Breast epithelium (tissue), 4 donors: ENCODE measurements around the gene CNIH1. TPM values are rescaled to one million over a fixed set of nuclear protein-coding genes. Genes with fewer than 3 reads are reported as not detected.

Experiments used
- DNase-seq, 2 donors: peaks; one replicate each; pipeline ENCODE4 v3.0.0-alpha.2; 2019; ENCODE audit warnings: low spot score in 2 of 2
- H3K27ac ChIP-seq, 2 donors: fragments of 200-600 bp; sonication (generic) in 1 of 2; one replicate each; pipeline ENCODE4 v1.5.1; 2016 to 2019; ENCODE audit warnings: mild to moderate bottlenecking in 1 of 2
- H3K27me3 ChIP-seq, 2 donors: fragments of 200-600 bp; sonication (generic) in 1 of 2; one replicate each; pipeline versions ENCODE4 v1.5.1 to v1.6.0; 2017 to 2019; ENCODE audit warnings: control low read depth in 1 of 2, mild to moderate bottlenecking in 1 of 2
- H3K36me3 ChIP-seq: fragments of 200-600 bp; one replicate; pipeline ENCODE4 v1.5.1; 2019
- H3K4me1 ChIP-seq, 2 donors: fragments of 200-600 bp; sonication (generic); one replicate each; pipeline ENCODE4 v1.5.1; 2016 to 2019; ENCODE audit warnings: control low read depth in 1 of 2
- H3K4me3 ChIP-seq, 3 donors: fragments of 200-600 bp; sonication (generic); 1 replicate in 2 of 3; 2 replicates in 1 of 3; pipeline ENCODE4 v1.5.1; 2016 to 2019; ENCODE audit warnings: mild to moderate bottlenecking in 3 of 3, moderate library complexity in 2 of 3
- H3K9me3 ChIP-seq, 2 donors: fragments of 200-600 bp; sonication (generic) in 1 of 2; one replicate each; pipeline ENCODE4 v1.5.1; 2016 to 2019; ENCODE audit warnings: control low read depth in 1 of 2
- POLR2A ChIP-seq: fragments of 450-650 bp; IDR thresholded peaks from one replicate; pipeline ENCODE4 v1.6.1; 2016; ENCODE audit warnings: antibody characterized with exemption, mild to moderate bottlenecking, moderate library complexity
- POLR2AphosphoS5 ChIP-seq, 3 donors: sonication (generic); formaldehyde crosslinking; IDR thresholded peaks; one replicate each; pipeline ENCODE4 v1.6.1; 2017; ENCODE audit warnings: antibody characterized with exemption in 3 of 3
- intact Hi-C: fragments of 100-400 bp; cut with DNase I; formaldehyde crosslinking; loops from one replicate; pipeline ENCODE4 v1.15.1; 2023; ENCODE audit warnings: low total_unique reads
- total RNA-seq, 3 donors: library from RNA; depleted of rRNA; stranded (reverse); fragments of >200 nt; gene quantifications; one replicate each; pipeline ENCODE4 v1.1.0, GENCODE V29; 2016
- TF ChIP-seq, protein P1 (sequence below), 3 donors: fragments of 450-650 bp; IDR thresholded peaks; one replicate each; pipeline ENCODE4 v1.5.1; 2016 to 2017; ENCODE audit warnings: antibody characterized with exemption in 3 of 3, mild to moderate bottlenecking in 3 of 3, moderate library complexity in 3 of 3

Gene CNIH1
- total RNA-seq, 3 donors from 2014 or later: 120 to 200 (median 146) TPM

DNA sequence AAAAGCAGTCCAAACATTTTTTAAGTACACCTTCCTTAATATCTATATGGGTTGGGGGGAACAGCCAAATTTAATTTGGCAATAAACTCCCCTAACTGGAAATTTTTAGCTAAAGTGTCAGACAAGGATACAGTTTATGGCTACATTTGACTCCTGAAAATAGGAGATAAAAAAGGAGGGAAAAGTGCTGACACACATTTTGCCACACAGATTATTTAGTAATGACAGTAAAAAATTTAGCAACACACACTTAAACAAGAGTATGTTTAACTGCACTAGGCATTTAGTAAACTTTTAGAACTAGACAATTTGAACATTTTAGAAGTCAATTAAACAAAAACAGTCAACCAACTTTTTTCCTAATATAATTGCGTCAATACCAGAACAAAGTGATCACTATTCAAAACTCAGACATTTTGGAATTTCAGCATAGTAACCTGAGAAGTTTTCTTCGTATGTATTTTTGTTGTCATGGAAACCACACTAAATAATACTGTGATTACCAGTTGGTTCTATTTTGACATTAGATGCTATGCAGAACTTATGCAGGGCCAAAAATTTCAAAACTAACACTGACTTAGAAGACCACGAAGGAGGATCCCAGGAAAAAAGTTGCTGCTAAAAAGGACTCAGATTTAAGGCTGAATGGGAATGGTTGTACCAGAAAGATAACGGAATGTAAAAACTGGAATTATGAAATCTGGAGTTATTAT lies 34.2 kb upstream of the CNIH1 start:
- Histone ChIP-seq H3K4me1 (no peaks in the 10 kb centered on the region), H3K27me3 (no peaks in the 10 kb centered on the region), H3K9me3 (no peaks in the 10 kb centered on the region), H3K36me3 (no peaks in the 10 kb centered on the region), H3K4me3 (no peak overlapping the region), H3K27ac (no peak overlapping the region)
- TF ChIP-seq POLR2A: no peak
- TF ChIP-seq, protein P1, sequence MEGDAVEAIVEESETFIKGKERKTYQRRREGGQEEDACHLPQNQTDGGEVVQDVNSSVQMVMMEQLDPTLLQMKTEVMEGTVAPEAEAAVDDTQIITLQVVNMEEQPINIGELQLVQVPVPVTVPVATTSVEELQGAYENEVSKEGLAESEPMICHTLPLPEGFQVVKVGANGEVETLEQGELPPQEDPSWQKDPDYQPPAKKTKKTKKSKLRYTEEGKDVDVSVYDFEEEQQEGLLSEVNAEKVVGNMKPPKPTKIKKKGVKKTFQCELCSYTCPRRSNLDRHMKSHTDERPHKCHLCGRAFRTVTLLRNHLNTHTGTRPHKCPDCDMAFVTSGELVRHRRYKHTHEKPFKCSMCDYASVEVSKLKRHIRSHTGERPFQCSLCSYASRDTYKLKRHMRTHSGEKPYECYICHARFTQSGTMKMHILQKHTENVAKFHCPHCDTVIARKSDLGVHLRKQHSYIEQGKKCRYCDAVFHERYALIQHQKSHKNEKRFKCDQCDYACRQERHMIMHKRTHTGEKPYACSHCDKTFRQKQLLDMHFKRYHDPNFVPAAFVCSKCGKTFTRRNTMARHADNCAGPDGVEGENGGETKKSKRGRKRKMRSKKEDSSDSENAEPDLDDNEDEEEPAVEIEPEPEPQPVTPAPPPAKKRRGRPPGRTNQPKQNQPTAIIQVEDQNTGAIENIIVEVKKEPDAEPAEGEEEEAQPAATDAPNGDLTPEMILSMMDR (IDR thresholded peaks at IDR 0.05): no peak
- TF ChIP-seq POLR2AphosphoS5 (IDR thresholded peaks at IDR 0.05): no peak
- intact Hi-C loops: no loop called here
- DNase-seq: no peak

DNA sequence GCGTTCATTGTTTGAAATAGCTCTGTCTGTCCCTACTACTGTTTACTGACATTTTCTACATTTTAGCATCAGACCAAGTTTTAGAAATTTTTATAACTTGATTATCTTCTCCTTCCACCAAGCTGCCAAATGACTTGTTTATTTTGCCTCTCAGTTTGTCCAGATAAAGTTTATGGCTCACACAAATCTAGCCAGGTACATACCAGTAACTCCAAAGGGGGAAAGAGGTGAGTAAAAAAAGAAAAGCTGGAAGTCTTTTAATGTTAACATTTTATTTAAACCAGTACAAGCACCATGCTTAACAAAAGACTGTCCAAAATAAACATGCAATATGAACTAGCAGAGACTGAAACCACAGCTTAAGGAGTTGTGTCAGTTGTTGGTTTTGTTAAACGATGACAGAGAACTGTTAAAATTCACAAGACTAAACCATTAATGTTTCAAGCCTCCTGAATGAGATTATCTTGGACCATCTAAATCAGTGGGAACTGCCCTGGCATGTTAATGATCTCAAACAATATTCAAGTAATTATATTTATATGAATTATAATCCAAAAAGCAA lies 33.1 kb upstream of the CNIH1 start:
- no peaks in the 10 kb centered on the region for H3K27me3 ChIP-seq
- H3K36me3 ChIP-seq: no peaks in the 10 kb centered on the region
- no peak overlapping the region for H3K4me3 ChIP-seq
- H3K9me3 ChIP-seq: no peaks in the 10 kb centered on the region
- H3K27ac ChIP-seq: no peak overlapping the region
- intact Hi-C loops: no loop called here
- TF ChIP-seq, protein P1 (IDR thresholded peaks at IDR 0.05): no peak
- TF ChIP-seq POLR2AphosphoS5 (IDR thresholded peaks at IDR 0.05): no peak
- TF ChIP-seq POLR2A: no peak
- H3K4me1 ChIP-seq: no peaks in the 10 kb centered on the region
- no peak for DNase-seq

DNA sequence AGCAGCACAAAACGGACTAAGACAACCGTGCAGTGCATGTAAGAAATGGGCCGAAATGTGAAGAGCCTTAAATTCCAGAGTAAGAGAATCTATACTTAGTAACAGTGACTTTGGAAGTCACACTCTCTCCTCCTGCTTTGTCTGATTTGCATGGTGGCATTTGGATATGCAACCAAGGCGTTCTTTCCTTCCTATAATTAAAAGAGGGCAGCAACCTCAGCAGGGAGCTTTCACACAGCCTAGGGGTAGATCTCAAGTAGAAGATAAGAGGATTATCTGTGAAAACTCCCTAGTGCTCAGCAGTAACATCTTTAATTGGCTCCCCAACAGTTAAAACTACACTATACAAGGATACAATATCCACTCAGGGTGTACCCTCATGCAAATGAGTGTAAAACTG lies 31.1 kb upstream of the CNIH1 start:
- Histone ChIP-seq H3K4me1 (no peaks in the 10 kb centered on the region), H3K9me3 (peaks cover 0 to 6% of the 10 kb centered on the region in 2 donors), H3K27me3 (no peaks in the 10 kb centered on the region), H3K36me3 (no peaks in the 10 kb centered on the region), H3K27ac (no peak overlapping the region), H3K4me3 (no peak overlapping the region)
- intact Hi-C loops: no loop called here
- no peak for DNase-seq
- TF ChIP-seq, protein P1 (IDR thresholded peaks at IDR 0.05): no peak
- TF ChIP-seq POLR2AphosphoS5 (IDR thresholded peaks at IDR 0.05) (no peak), POLR2A (no peak)

DNA sequence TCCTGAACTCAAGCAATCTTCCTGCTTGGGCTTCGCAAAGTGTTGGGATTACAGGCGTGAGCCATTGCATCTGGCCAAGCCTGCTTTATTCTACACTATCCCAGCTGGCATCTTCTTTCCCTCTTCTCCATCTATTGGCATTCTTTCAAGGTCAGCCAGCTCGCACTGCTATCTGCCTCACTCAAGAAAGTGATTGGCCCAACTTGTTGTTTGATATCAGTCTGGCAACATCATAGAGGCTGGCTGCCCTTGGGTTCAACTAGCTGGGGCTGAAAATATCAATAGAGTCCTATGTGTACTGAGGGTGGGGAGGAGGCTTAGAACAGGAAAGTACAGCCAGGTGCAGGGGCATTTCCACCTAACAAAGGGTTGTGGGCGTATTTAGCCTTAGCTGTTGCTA lies 30.5 kb upstream of the CNIH1 start:
- H3K4me3 ChIP-seq: no peak overlapping the region
- H3K4me1 ChIP-seq: no peaks in the 10 kb centered on the region
- intact Hi-C loops: no loop called here
- H3K36me3 ChIP-seq: no peaks in the 10 kb centered on the region
- no peaks in the 10 kb centered on the region for H3K27me3 ChIP-seq
- TF ChIP-seq POLR2AphosphoS5 (IDR thresholded peaks at IDR 0.05) (no peak), POLR2A (no peak)
- TF ChIP-seq, protein P1 (IDR thresholded peaks at IDR 0.05): no peak
- no peak overlapping the region for H3K27ac ChIP-seq
- peaks cover 0 to 11% of the 10 kb centered on the region in 2 donors for H3K9me3 ChIP-seq
- no peak for DNase-seq

DNA sequence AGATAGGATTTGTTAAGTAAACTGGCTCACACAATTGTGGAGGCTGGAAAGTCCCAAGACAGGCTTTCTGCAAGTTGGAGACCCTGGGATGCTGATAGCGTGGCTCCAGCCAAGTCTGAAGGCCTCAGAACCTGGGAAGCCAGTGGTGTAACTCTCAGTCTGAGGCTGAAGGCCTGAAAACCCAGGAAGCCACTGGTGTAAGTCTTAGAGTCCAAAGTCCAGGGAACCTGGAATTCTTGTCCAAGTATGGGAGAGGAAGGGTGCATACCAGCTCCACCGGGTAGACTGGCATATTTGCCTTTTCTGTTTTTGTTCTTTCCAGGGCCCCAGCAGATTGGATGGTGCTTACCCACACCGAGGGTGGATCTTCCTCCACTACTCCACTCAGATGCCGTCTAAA lies 29.5 kb upstream of the CNIH1 start:
- no peak for DNase-seq
- no peak overlapping the region for H3K27ac ChIP-seq
- no peak overlapping the region for H3K4me3 ChIP-seq
- no peaks in the 10 kb centered on the region for H3K36me3 ChIP-seq
- intact Hi-C loops: no loop called here
- H3K27me3 ChIP-seq: no peaks in the 10 kb centered on the region
- H3K4me1 ChIP-seq: no peaks in the 10 kb centered on the region
- H3K9me3 ChIP-seq: peaks cover 0 to 11% of the 10 kb centered on the region in 2 donors
- TF ChIP-seq, protein P1 (IDR thresholded peaks at IDR 0.05): no peak
- no peak for TF ChIP-seq POLR2A
- no peak for TF ChIP-seq POLR2AphosphoS5 (IDR thresholded peaks at IDR 0.05)
